ENCODE measurements around the gene NKG7. TPM values are rescaled to one million over a fixed set of nuclear protein-coding genes. Genes with fewer than 3 reads are reported as not detected.
"Not testable (repeated sequence)": the region's sequence is repeated elsewhere in the genome, so short reads cannot be mapped to it uniquely, and the experiment has no call there.

The NKG7 gene
- total RNA-seq, 1 experiment from 2014 or later, result not detected

DNA sequence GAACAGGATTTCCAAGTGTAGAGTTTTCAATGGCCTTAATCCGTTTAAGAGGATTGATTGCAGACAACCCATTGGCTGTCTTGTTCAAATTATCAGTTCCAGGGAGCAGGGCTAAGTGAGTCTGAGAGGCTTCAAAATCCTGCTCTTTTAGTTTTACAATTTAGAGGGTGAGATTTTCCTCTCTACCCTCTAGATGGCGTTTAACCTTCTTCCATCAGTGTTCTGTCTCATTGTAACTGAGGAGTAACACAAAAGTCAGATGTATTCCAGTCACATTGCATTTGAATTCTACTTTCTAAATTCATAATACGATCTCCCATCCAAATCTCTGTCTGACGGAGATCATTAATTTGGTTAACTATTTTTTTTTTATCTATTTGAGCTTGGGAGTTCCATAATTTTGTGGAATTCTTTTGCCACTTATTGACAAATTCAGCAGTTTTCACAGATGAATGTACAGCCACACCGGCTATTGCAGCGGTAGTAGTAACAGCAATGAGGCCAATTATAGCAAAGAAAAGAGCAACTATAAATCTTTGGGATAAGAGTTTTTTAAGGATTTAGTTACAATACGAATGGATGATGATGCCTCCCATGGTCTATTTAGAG, 25.7 kb upstream of the NKG7 start:
- ChIA-PET POLR2A (ENCODE audit: unreplicated experiment) (no interaction called here), CTCF (interaction anchor here (0.6 kb wide), 2 partner anchors 39 to 742 kb away, joined by 3 read pairs; no protein-coding TSS in a partner anchor)
- H3F3A ChIP-seq (ENCODE audit: insufficient read depth, low read depth), result peaks cover 5% of the 10 kb centered on the region
- TF ChIP-seq EZH2 (IDR thresholded peaks at IDR 0.05; ENCODE audit: low read depth), result no peak
- TF ChIP-seq, protein P1, sequence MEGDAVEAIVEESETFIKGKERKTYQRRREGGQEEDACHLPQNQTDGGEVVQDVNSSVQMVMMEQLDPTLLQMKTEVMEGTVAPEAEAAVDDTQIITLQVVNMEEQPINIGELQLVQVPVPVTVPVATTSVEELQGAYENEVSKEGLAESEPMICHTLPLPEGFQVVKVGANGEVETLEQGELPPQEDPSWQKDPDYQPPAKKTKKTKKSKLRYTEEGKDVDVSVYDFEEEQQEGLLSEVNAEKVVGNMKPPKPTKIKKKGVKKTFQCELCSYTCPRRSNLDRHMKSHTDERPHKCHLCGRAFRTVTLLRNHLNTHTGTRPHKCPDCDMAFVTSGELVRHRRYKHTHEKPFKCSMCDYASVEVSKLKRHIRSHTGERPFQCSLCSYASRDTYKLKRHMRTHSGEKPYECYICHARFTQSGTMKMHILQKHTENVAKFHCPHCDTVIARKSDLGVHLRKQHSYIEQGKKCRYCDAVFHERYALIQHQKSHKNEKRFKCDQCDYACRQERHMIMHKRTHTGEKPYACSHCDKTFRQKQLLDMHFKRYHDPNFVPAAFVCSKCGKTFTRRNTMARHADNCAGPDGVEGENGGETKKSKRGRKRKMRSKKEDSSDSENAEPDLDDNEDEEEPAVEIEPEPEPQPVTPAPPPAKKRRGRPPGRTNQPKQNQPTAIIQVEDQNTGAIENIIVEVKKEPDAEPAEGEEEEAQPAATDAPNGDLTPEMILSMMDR (conservative IDR thresholded peaks at IDR 0.05), result peak; percentile 67
- no peaks in the 10 kb centered on the region for H3K27me3 ChIP-seq (ENCODE audit: insufficient read depth, low read depth)
- no peak overlapping the region for H2AFZ ChIP-seq
- H3K79me2 ChIP-seq (ENCODE audit: low read depth), result peaks cover 7% of the 10 kb centered on the region; the same call in 1 of the 2 replicates
- peaks cover 10% of the 10 kb centered on the region for H3K4me1 ChIP-seq (replicated peaks; ENCODE audit: insufficient read depth)
- intact Hi-C loops (cut with micrococcal nuclease; ENCODE audit: unreplicated experiment), result loop anchor here (2.0 kb wide), 1 partner anchor 41 kb away; no protein-coding TSS in a partner anchor
- no peaks in the 10 kb centered on the region for H4K20me1 ChIP-seq (ENCODE audit: insufficient read depth)
- no peak overlapping the region for H3K4me2 ChIP-seq
- no TSS peak for BruUV-seq (replicated peaks)
- H3K9me3 ChIP-seq (ENCODE audit: insufficient read depth, low read depth), result peaks cover 6% of the 10 kb centered on the region; the same call in 1 of the 2 replicates
- no peaks in the 10 kb centered on the region for H3K36me3 ChIP-seq (ENCODE audit: low read depth)
- H3K27ac ChIP-seq, result no peak overlapping the region
- no peak overlapping the region for H3K4me3 ChIP-seq
- DNase-seq, result no peak
- H3K9me2 ChIP-seq (ENCODE audit: insufficient read depth), result no peaks in the 10 kb centered on the region

DNA sequence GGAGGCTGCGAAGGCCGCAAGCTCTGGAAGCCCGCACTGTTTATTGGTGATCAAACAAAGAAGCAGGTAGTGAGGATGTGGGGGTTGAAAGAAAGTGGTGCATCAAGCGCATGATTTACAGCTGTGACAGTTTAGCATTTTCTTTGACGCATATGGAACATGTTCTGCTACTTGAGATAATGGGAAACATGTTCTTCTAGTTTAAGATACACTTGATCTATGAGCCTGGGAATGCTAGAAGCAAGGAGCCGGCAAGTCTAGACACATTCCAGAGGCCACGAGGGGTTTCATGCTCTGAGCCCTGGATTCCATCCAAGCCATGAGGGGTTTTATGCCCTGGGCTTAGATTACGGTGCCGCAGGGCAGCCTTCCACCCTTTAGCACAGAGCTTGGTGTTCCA, 25.0 kb upstream of the NKG7 start:
- H2AFZ ChIP-seq; H3K36me3 ChIP-seq (ENCODE audit: low read depth); H3F3A ChIP-seq (ENCODE audit: insufficient read depth, low read depth); CTCF ChIA-PET; H3K27me3 ChIP-seq (ENCODE audit: insufficient read depth, low read depth); intact Hi-C loops (cut with micrococcal nuclease; ENCODE audit: unreplicated experiment); H3K4me3 ChIP-seq; H3K9me3 ChIP-seq (ENCODE audit: insufficient read depth, low read depth); BruUV-seq (replicated peaks); H3K27ac ChIP-seq; DNase-seq; H3K9me2 ChIP-seq (ENCODE audit: insufficient read depth); H3K79me2 ChIP-seq (ENCODE audit: low read depth); POLR2A ChIA-PET (ENCODE audit: unreplicated experiment); H4K20me1 ChIP-seq (ENCODE audit: insufficient read depth); H3K4me2 ChIP-seq: not testable (repeated sequence)
- H3K4me1 ChIP-seq (replicated peaks; ENCODE audit: insufficient read depth), result peaks cover 10% of the 10 kb centered on the region

DNA sequence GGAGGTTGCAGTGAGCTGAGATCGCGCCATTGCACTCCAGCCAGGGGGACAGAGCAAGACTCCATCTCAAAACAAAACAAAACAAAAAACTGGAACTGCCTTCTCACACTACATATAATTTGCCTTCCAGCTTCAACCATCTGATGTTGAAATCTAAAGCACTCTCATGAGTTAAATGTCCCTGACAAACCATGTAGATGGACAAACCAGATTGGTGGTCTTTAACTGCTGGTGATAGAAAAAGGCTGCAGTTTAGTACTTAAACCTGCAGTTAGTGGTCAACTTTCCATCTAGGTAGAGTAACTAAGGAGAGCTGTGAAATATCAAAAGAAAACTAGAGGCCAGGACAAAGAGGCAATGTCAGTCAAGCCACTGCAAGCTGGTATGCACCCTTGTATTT, 23.7 kb upstream of the NKG7 start:
- intact Hi-C loops (cut with micrococcal nuclease; ENCODE audit: unreplicated experiment), result no loop called here
- Histone ChIP-seq H3K79me2 (ENCODE audit: low read depth) (peaks cover 7% of the 10 kb centered on the region; the same call in 1 of the 2 replicates), H2AFZ (no peak overlapping the region), H3K4me3 (no peak overlapping the region), H4K20me1 (ENCODE audit: insufficient read depth) (no peaks in the 10 kb centered on the region), H3K9me3 (ENCODE audit: insufficient read depth, low read depth) (no peaks in the 10 kb centered on the region), H3K4me2 (no peak overlapping the region), H3K27me3 (ENCODE audit: insufficient read depth, low read depth) (no peaks in the 10 kb centered on the region), H3K4me1 (replicated peaks; ENCODE audit: insufficient read depth) (peaks cover 10% of the 10 kb centered on the region), H3K27ac (no peak overlapping the region), H3K9me2 (ENCODE audit: insufficient read depth) (no peaks in the 10 kb centered on the region), H3F3A (ENCODE audit: insufficient read depth, low read depth) (peaks cover 5% of the 10 kb centered on the region), H3K36me3 (ENCODE audit: low read depth) (no peaks in the 10 kb centered on the region)
- DNase-seq, result no peak
- TF ChIP-seq, protein P1 (conservative IDR thresholded peaks at IDR 0.05), result no peak
- TF ChIP-seq EZH2 (IDR thresholded peaks at IDR 0.05; ENCODE audit: low read depth), result no peak
- CTCF ChIA-PET, result no interaction called here
- no TSS peak for BruUV-seq (replicated peaks)
- POLR2A ChIA-PET (ENCODE audit: unreplicated experiment), result no interaction called here
